Activated CD8-positive, alpha-beta T cell treated with anti-CD3 and anti-CD28 coated beads for 36 hours (primary cell): ENCODE data around the gene MEGF10. TPM values are rescaled to one million over a fixed set of nuclear protein-coding genes. Genes with fewer than 3 reads are reported as not detected.

Experiments used
- ATAC-seq: fragments of 200-7000 bp; cut with Tn5 transposase; one replicate; pipeline ENCODE4 v1.10.0; 2021; ENCODE audit warnings: mild to moderate bottlenecking, moderate library complexity
- CTCF ChIA-PET: fragments of 350-600 bp; sonication (Branson Sonifier 250); formaldehyde crosslinking; loops from one replicate; lab custom pipeline; 2021; ENCODE audit warnings: antibody characterized with exemption; lab: Charles Lee
- POLR2A ChIA-PET: fragments of 350-600 bp; sonication (Branson Sonifier 250); formaldehyde crosslinking; loops from one replicate; lab custom pipeline; 2021; ENCODE audit warnings: antibody characterized with exemption; lab: Charles Lee
- DNase-seq: peaks from one replicate; pipeline ENCODE4 v3.0.0-alpha.2; 2020
- H3K27ac Mint-ChIP-seq: one replicate; pipeline ENCODE4 v1.8.0; 2021; ENCODE audit warnings: mild to moderate bottlenecking, mixed read lengths
- H3K27me3 Mint-ChIP-seq: one replicate; pipeline ENCODE4 v1.8.0; 2021; ENCODE audit warnings: mixed read lengths
- H3K36me3 Mint-ChIP-seq: one replicate; pipeline ENCODE4 v1.8.0; 2021; ENCODE audit warnings: low read depth, mixed read lengths
- H3K4me1 Mint-ChIP-seq: one replicate; pipeline ENCODE4 v1.8.0; 2021; ENCODE audit warnings: low read depth, mixed read lengths
- H3K4me3 Mint-ChIP-seq: one replicate; pipeline ENCODE4 v1.8.0; 2021; ENCODE audit warnings: mild to moderate bottlenecking, moderate library complexity, mixed read lengths
- H3K9me3 Mint-ChIP-seq: one replicate; pipeline ENCODE4 v1.8.0; 2021; ENCODE audit warnings: mixed read lengths
- CTCF ChIP-seq: fragments of 200-600 bp; IDR thresholded peaks from one replicate; pipeline ENCODE4 v1.8.0; 2022; ENCODE audit warnings: antibody characterized with exemption, mild to moderate bottlenecking
- intact Hi-C: fragments of 100-400 bp; cut with micrococcal nuclease; formaldehyde crosslinking; loops from one replicate; pipeline ENCODE4 v1.10.0; 2022
- total RNA-seq, 2 experiments: library from RNA; stranded (reverse); gene quantifications; one replicate each; pipeline ENCODE4 v1.2.3, GENCODE V29; 2021

MEGF10 gene
- total RNA-seq, 2 experiments from 2014 or later = not detected

- no peak for TF ChIP-seq CTCF
- DNase-seq = no peak
- ChIA-PET CTCF (no interaction called here), POLR2A (no interaction called here)
- peaks cover 14% of the 10 kb centered on the region for H3K27me3 Mint-ChIP-seq
- intact Hi-C loops = no loop called here
- no peak overlapping the region for H3K27ac Mint-ChIP-seq
- H3K4me1 Mint-ChIP-seq = no peaks in the 10 kb centered on the region
- H3K36me3 Mint-ChIP-seq = no peaks in the 10 kb centered on the region
- no peak for ATAC-seq
- no peak overlapping the region for H3K4me3 Mint-ChIP-seq
- H3K9me3 Mint-ChIP-seq = no peaks in the 10 kb centered on the region
These were observed 9.0 kb upstream of the MEGF10 start for GRCh38 chr5:127281609-127282008.

GRCh38 chr5:127288676-127289075 lies 1.9 kb upstream of the MEGF10 start:
- no peak overlapping the region for H3K27ac Mint-ChIP-seq
- ATAC-seq (no peak), DNase-seq (no peak)
- intact Hi-C loops = no loop called here
- H3K9me3 Mint-ChIP-seq = peaks cover 5% of the 10 kb centered on the region
- ChIA-PET CTCF (interaction anchor here (1.1 kb wide), 1 partner anchor 149 kb away, joined by 4 read pairs; no protein-coding TSS in a partner anchor), POLR2A (no interaction called here)
- peaks cover 62% of the 10 kb centered on the region for H3K27me3 Mint-ChIP-seq
- H3K4me3 Mint-ChIP-seq = no peak overlapping the region
- no peak for TF ChIP-seq CTCF
- peaks cover 11% of the 10 kb centered on the region for H3K4me1 Mint-ChIP-seq
- H3K36me3 Mint-ChIP-seq = no peaks in the 10 kb centered on the region

- TF ChIP-seq CTCF = no peak
- no peak overlapping the region for H3K27ac Mint-ChIP-seq
- no peaks in the 10 kb centered on the region for H3K36me3 Mint-ChIP-seq
- H3K27me3 Mint-ChIP-seq = peaks cover 57% of the 10 kb centered on the region
- ATAC-seq = no peak
- DNase-seq = no peak
- peaks cover 11% of the 10 kb centered on the region for H3K4me1 Mint-ChIP-seq
- POLR2A ChIA-PET = no interaction called here
- intact Hi-C loops = loop anchor here (2.0 to 5.0 kb wide), 2 partner anchors 151 to 202 kb away; no protein-coding TSS in a partner anchor
- H3K4me3 Mint-ChIP-seq = no peak overlapping the region
- CTCF ChIA-PET = interaction anchor here (1.2 to 2.2 kb wide), 3 partner anchors 14 to 201 kb away, joined by 3 to 9 read pairs (median 4); no protein-coding TSS in a partner anchor
- peaks cover 5% of the 10 kb centered on the region for H3K9me3 Mint-ChIP-seq
These were observed 524 bp downstream of the MEGF10 start for GRCh38 chr5:127290946-127291693.

GRCh38 chr5:127292030-127292735 lies 1.6 kb downstream of the MEGF10 start:
- Mint-ChIP-seq H3K27ac (no peak overlapping the region), H3K4me1 (peaks cover 11% of the 10 kb centered on the region), H3K9me3 (peaks cover 5% of the 10 kb centered on the region), H3K27me3 (peaks cover 54% of the 10 kb centered on the region), H3K36me3 (no peaks in the 10 kb centered on the region), H3K4me3 (no peak overlapping the region)
- no peak for TF ChIP-seq CTCF
- POLR2A ChIA-PET = no interaction called here
- CTCF ChIA-PET = interaction anchor here (1.1 to 2.2 kb wide), 4 partner anchors 13 to 201 kb away, joined by 3 to 9 read pairs (median 5); no protein-coding TSS in a partner anchor
- DNase-seq (no peak), ATAC-seq (no peak)
- intact Hi-C loops = loop anchor here (5.0 kb wide), 1 partner anchor 150 kb away; no protein-coding TSS in a partner anchor
